Fibroblast of peridontal ligament (primary cell): ENCODE results near the gene METTL1.
A peak's percentile ranks its signal among the peaks of the same experiment; 100 is the strongest.

ENCODE experiments used
- DNase-seq: peaks from one replicate; pipeline ENCODE4 v3.0.0-alpha.2; 2010; ENCODE audit errors: extremely low read depth

Gene METTL1

GRCh38 chr12:57754411-57755193 lies 17.3 kb downstream of the METTL1 start, which contains the start of gene MARCHF9:
Gene MARCHF9, plus strand, starts transcription at chr12:57755103. Its CDS starts 426 bp downstream, at chr12:57755529.
- no peak for DNase-seq

DNA sequence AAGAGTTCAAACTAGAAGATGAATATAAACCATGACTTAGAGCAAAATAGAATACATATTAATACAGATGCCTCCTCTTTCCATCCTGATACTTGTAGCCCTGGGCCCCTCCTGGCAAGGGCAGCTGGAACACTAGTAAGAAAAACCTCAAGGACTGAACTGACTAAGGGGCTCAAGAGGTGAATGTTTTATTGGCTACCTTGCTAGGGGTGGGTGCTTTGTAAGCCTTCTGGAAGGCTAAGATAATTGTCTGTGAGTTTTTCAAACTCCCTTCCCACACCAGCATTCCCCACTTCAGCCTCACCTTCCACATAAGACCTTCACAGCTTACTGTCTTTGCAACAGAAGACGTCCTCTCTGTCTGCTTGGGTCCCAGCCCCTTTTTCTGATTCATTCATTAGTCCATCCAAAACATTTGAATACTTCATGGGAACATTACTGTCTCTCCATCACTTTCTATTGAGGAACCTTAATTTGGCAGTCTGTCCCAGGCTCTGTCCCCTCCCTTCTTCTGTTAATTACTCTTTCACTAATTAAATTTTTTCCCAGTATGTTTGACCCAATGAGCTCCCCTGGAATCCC lies 18.1 kb downstream of the METTL1 start:
- no peak for DNase-seq

GRCh38 chr12:57752668-57753000 lies 19.3 kb downstream of the METTL1 start:
- no peak for DNase-seq

GRCh38 chr12:57751788-57752667 lies 19.9 kb downstream of the METTL1 start, which contains the start of gene CDK4:
Gene CDK4, minus strand, starts transcription at chr12:57752310. Its CDS starts 593 bp downstream, at chr12:57751717.
- peak; percentile 99 for DNase-seq

DNA sequence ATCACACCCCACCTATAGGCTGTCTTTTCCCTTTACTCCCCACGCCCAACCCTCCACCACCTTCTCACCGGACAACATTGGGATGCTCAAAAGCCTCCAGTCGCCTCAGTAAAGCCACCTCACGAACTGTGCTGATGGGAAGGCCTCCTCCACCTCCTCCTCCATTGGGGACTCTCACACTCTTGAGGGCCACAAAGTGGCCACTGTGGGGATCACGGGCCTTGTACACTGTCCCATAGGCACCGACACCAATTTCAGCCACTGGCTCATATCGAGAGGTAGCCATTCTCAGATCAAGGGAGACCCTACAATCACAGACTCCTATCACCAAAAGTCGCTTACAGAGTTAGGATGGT lies 20.5 kb downstream of the METTL1 start:
- no peak for DNase-seq

DNA sequence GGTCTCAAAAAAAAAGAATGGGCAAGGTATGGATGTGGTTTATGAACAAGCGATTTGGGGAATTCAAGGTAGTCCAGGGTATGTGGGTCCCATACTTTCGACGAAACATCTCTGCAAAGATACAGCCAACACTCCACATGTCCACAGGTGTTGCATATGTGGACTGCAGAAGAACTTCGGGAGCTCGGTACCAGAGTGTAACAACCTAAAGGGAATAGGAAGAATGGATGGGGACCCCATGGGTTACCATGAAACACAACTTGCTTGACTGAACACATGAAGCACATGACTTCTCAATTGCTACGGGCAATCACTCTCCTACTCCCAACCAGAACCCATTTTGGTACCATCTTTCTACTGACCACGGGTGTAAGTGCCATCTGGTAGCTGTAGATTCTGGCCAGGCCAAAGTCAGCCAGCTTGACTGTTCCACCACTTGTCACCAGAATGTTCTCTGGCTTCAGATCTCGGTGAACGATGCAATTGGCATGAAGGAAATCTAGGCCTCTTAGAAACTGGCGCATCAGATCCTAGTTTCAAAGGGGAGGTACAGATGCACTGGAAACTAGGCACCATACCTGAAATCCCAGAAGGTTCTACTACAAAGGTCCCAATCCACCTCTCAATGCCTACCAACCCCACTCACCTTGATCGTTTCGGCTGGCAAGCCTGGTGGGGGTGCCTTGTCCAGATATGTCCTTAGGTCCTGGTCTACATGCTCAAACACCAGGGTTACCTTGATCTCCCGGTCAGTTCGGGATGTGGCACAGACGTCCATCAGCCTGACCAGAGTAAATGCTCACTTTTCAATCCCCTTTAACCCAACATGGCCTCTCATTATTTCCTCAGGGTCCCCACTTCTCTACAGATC lies 21.1 kb downstream of the METTL1 start:
- no peak for DNase-seq

DNA sequence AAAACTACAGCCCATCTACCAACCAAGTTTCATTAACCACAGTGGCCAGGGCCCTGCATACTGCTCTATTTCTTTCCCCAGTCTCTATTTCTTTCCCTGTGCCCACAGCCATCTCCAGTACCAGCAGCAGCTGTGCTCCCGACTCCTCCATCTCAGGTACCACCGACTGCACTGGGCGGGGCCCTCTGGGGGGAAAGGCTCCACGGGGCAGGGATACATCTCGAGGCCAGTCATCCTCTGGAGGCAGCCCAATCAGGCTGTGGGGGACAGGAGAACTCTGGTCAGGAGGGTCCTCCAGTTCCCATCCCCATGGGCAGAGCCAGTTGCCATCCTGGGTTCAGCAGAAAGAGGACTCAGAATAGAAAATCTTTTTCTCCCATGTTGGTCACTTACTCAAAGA lies 22.8 kb downstream of the METTL1 start:
- DNase-seq, result no peak

DNA sequence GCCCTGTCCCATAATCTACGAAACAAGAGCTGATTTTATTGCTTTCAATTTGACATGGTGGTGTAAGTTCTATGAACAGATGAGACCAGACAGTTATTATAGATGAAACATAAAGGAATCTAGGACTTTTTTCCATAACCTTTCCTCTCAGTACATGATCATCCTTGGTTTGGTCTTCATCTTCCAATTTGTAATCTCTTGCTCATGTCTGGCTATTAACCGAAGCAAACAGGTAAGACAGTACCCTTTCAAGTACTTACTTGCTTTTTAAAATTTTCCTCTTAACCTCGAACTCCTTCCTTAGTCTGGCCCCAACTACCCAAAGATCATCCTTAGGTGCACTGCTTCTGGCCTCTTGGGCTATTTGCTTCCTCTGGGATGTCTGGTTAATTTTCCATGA lies 25.9 kb downstream of the METTL1 start:
- no peak for DNase-seq

- no peak for DNase-seq
Measured at GRCh38 chr12:57745485-57745881, 26.4 kb downstream of the METTL1 start.

GRCh38 chr12:57744777-57745484 lies 27.0 kb downstream of the METTL1 start, which contains the start of gene TSPAN31:
Gene TSPAN31, plus strand, starts transcription at chr12:57745039. Its CDS starts 116 bp downstream, at chr12:57745155.
- peak; percentile 99 for DNase-seq

DNA sequence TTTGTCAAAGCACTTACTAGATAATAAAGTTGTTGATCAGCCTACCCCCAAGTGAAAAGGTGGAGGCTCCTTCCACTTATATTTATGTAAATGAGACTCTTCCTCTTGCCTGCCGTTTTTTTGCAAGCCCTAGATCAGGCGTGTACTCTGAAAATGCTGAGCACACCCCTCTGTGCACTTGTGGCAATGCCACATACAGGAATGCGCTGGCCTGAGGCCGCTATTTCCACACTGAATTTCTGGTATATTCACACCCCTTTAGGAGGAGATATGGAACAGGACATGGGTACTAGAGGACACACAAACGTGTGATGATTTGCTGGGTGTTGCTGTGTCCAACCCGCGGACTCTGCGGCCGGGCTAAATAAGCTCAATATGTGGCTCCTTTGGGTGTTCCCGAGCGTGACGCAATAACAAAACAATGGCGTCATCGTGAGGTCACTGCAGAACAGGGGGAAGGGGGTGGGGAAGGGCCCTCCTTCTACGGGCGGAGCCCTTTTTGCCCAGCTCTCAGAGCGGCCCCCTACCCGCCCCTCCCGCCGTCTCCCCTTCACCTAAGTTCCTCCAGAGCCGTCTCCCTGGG lies 27.6 kb downstream of the METTL1 start:
- DNase-seq, result peak; percentile 94

- DNase-seq, result no peak
Measured at GRCh38 chr12:57743769-57744168, 28.1 kb downstream of the METTL1 start.

DNA sequence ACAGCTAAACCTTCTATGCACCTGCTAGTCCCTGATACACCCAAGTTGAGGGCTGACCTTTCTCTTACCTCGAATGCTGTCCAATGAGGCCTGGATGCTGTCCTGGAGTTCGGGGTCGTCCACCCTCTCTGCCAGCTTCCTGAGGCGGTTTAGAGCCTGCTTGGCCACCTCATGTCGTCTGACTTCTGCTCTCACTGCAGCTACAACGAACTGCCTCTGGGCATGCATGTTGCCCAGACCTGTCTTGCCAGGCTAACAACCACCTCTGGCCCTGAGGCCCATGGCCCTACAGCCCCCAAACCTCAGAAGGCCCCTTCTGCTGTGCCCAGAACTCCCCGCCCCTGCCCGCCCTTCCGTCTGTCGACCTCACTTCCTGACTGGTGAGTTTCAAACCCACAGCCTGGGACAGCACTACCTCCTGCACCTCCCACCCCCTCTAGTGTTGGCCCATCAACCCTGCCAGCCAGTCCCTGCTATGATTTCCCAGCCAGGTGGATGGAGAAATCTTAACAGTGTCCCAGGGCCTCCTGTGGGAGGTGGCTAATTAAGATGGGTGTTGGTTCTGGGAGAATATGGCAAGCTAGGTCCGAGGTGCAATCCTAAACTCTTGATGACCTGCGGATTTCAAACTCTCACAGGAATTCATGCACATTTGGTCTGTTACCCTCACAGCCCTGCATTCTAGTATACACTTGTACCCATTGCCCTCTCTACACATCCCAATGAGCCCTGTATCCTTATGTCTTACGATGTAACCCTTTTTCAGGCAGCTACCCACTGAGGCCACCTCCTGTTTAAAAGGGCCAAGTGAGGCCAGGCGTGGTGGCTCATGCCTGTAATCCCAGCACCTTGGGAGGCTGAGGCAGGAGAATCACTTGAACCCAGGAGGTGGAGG lies 29.8 kb downstream of the METTL1 start:
- no peak for DNase-seq

GRCh38 chr12:57741413-57741789 lies 30.5 kb downstream of the METTL1 start:
- DNase-seq, result no peak

DNA sequence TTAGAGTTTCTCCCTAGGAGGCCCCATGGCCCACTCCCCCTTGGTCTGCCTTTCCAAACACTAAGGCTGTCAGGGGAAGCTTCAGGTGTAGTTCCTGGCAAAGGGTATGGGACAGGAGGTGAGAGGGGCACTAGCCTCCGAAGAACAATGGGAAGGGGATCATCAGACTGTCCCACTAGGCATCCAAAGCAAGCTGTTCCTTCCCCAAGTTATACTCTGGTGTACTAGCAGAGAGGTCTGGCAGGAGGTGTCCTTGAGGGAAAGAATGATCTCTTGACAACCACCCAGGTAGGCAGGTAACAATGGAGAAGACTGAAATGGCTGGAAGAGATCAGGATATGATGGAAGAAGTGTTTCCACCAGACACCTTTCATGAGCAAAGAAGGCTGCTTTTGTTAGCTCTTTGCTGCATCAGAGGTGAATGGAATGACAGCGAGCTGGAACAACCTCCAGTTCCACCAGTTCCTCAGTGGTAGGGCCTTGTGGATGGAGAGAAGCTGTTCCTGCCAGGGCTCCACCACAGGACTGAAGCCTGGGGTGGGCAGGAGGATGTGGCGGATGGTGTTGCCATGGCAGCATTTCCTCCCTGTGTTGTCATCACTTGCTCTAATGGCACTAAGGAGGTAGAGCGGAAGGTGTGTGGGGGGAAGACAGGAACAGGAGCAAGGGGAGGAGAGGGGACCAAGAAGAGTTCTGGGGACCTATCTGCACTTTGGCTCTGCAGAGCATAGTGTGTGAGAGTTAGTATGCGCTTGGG lies 31.1 kb downstream of the METTL1 start:
- DNase-seq, result no peak

GRCh38 chr12:57739914-57740538 lies 31.9 kb downstream of the METTL1 start:
- no peak for DNase-seq

- DNase-seq, result no peak
Measured at GRCh38 chr12:57739387-57739786, 32.5 kb downstream of the METTL1 start.

- no peak for DNase-seq
Measured at GRCh38 chr12:57738661-57739237, 33.2 kb downstream of the METTL1 start, which contains the start of gene AGAP2. Gene AGAP2, minus strand, starts transcription at chr12:57738742. Its CDS starts 496 bp downstream, at chr12:57738246.
